IMR-90 (cell line): ENCODE measurements around the gene IFNLR1. TPM values are rescaled to one million over a fixed set of nuclear protein-coding genes. Genes with fewer than 3 reads are reported as not detected.

ENCODE experiments used
- ATAC-seq: fragments of 200-7000 bp; cut with Tn5 transposase; 2 replicates; pipeline ENCODE4 v1.9.1; 2020; ENCODE audit warnings: low read depth, mild to moderate bottlenecking, moderate library complexity
- BruUV-seq: library from RNA; stranded (reverse); fragments of 400-500 nt; replicated peaks from 2 replicates; lab custom pipeline; 2021; lab: Mats Ljungman, UMichigan
- CTCF ChIA-PET: fragments of 300-600 bp; formaldehyde crosslinking; extraction: SDS; loops from one replicate; lab custom pipeline; 2021; ENCODE audit warnings: antibody characterized with exemption; lab: Yijun Ruan, JAX
- POLR2A ChIA-PET: fragments of 300-600 bp; sonication (Branson Sonifier 250); formaldehyde crosslinking; loops from one replicate; lab custom pipeline; 2022; ENCODE audit warnings: antibody characterized with exemption; ENCODE audit not compliant: unreplicated experiment; lab: Charles Lee
- DNase-seq: peaks from one replicate; pipeline ENCODE4 v3.0.0; 2013
- H2AFZ ChIP-seq: replicated peaks from 2 replicates; pipeline ENCODE3; 2013; ENCODE audit warnings: low read length, mild to moderate bottlenecking; ENCODE audit not compliant: poor library complexity
- H2AK5ac ChIP-seq: 2 replicates; pipeline ENCODE4 v1.6.1; 2013; ENCODE audit warnings: low read depth, low read length, inconsistent platforms
- H2AK9ac ChIP-seq: replicated peaks from 2 replicates; pipeline ENCODE3; 2013; ENCODE audit warnings: mild to moderate bottlenecking, low read depth, low read length, moderate library complexity; ENCODE audit not compliant: poor library complexity
- H2BK120ac ChIP-seq: 2 replicates; pipeline ENCODE4 v1.6.1; 2013; ENCODE audit warnings: low read depth, low read length, inconsistent platforms
- H2BK15ac ChIP-seq: 3 replicates; pipeline ENCODE4 v1.6.1; 2013; ENCODE audit warnings: low read depth, low read length, inconsistent platforms
- H2BK20ac ChIP-seq: 2 replicates; pipeline ENCODE4 v1.6.1; 2013; ENCODE audit warnings: low read depth, mild to moderate bottlenecking, inconsistent platforms, low read length, moderate library complexity
- H2BK5ac ChIP-seq: 2 replicates; pipeline ENCODE4 v1.6.1; 2013; ENCODE audit warnings: mild to moderate bottlenecking, low read depth, low read length, inconsistent platforms; ENCODE audit not compliant: poor library complexity, severe bottlenecking
- H3K14ac ChIP-seq: replicated peaks from 2 replicates; pipeline ENCODE4 v1.6.1; 2013; ENCODE audit warnings: low read depth, low read length, inconsistent platforms
- H3K18ac ChIP-seq: 2 replicates; pipeline ENCODE4 v1.6.1; 2013; ENCODE audit warnings: low read depth, low read length, control low read depth
- H3K23ac ChIP-seq: 2 replicates; pipeline ENCODE4 v1.6.1; 2013; ENCODE audit warnings: low read depth, low read length, inconsistent platforms
- H3K27ac ChIP-seq: 2 replicates; pipeline ENCODE4 v1.5.1; 2013; ENCODE audit warnings: mild to moderate bottlenecking, control low read depth, low read length; ENCODE audit not compliant: insufficient read depth
- H3K27me3 ChIP-seq: 2 replicates; pipeline ENCODE4 v1.6.1; 2013; ENCODE audit warnings: low read length; ENCODE audit not compliant: control insufficient read depth, insufficient read depth
- H3K36me3 ChIP-seq: 2 replicates; pipeline ENCODE4 v1.6.1; 2013; ENCODE audit warnings: low read length, mixed read lengths; ENCODE audit not compliant: control insufficient read depth, insufficient read depth
- H3K4ac ChIP-seq: 2 replicates; pipeline ENCODE4 v1.6.1; 2013; ENCODE audit warnings: low read depth, low read length, inconsistent platforms
- H3K4me1 ChIP-seq: 2 replicates; pipeline ENCODE4 v1.6.1; 2013; ENCODE audit warnings: low read length, mixed read lengths; ENCODE audit not compliant: control insufficient read depth, insufficient read depth
- H3K4me2 ChIP-seq: 2 replicates; pipeline ENCODE4 v1.6.1; 2013; ENCODE audit warnings: low read depth, mild to moderate bottlenecking, control low read depth, low read length, moderate library complexity
- H3K4me3 ChIP-seq: 2 replicates; pipeline ENCODE4 v1.5.1; 2013; ENCODE audit warnings: low read depth, mild to moderate bottlenecking, control low read depth, low read length, moderate library complexity; ENCODE audit not compliant: insufficient read depth
- H3K56ac ChIP-seq: 2 replicates; pipeline ENCODE4 v1.6.1; 2013; ENCODE audit warnings: low read length, inconsistent platforms; ENCODE audit not compliant: insufficient read depth; ENCODE audit errors: extremely low read depth
- H3K79me1 ChIP-seq, 2 experiments: 2 replicates each; pipeline ENCODE4 v1.6.1; 2013; ENCODE audit warnings: low read length in 2 of 2, inconsistent platforms in 1 of 2, low read depth in 1 of 2
- H3K9ac ChIP-seq: 2 replicates; pipeline ENCODE4 v1.6.1; 2013; ENCODE audit warnings: low read depth, low read length, control low read depth
- H3K9me1 ChIP-seq: 2 replicates; pipeline ENCODE4 v1.6.1; 2013; ENCODE audit warnings: low read length, inconsistent platforms; ENCODE audit not compliant: insufficient read depth
- H3K9me3 ChIP-seq: 2 replicates; pipeline ENCODE4 v1.6.1; 2013; ENCODE audit warnings: low read length; ENCODE audit not compliant: control insufficient read depth, insufficient read depth
- H4K20me1 ChIP-seq: 2 replicates; pipeline ENCODE4 v1.6.1; 2013; ENCODE audit warnings: low read length, inconsistent platforms; ENCODE audit not compliant: insufficient read depth
- H4K5ac ChIP-seq: 2 replicates; pipeline ENCODE4 v1.6.1; 2013; ENCODE audit warnings: mild to moderate bottlenecking, low read depth, low read length, control low read depth
- H4K8ac ChIP-seq, 2 experiments: 2 replicates each; pipeline ENCODE4 v1.6.1; 2013; ENCODE audit warnings: low read depth in 2 of 2, low read length in 2 of 2, control low read depth in 1 of 2, inconsistent platforms in 1 of 2
- H4K91ac ChIP-seq: 2 replicates; pipeline ENCODE4 v1.6.1; 2013; ENCODE audit warnings: low read depth, low read length, inconsistent platforms; ENCODE audit not compliant: insufficient read depth
- CEBPB ChIP-seq: IDR thresholded peaks from 2 replicates; pipeline ENCODE4 v1.6.1; 2012; ENCODE audit warnings: low read depth, low read length, improper control_type of control experiment
- CHD1 ChIP-seq: IDR thresholded peaks from 2 replicates; pipeline ENCODE4 v1.6.1; 2012; ENCODE audit warnings: low read depth, low read length, improper control_type of control experiment
- FOS ChIP-seq: fragments of 150-350 bp; IDR thresholded peaks from 2 replicates; pipeline ENCODE4 v1.6.1; 2016; ENCODE audit warnings: low read depth, low read length
- MAFK ChIP-seq: IDR thresholded peaks from 2 replicates; pipeline ENCODE4 v1.6.1; 2012; ENCODE audit warnings: low read depth, low read length, improper control_type of control experiment
- MAZ ChIP-seq: IDR thresholded peaks from 2 replicates; pipeline ENCODE4 v1.6.1; 2012; ENCODE audit warnings: low read depth, mild to moderate bottlenecking, low read length, improper control_type of control experiment, moderate library complexity, borderline replicate concordance
- MXI1 ChIP-seq: IDR thresholded peaks from 2 replicates; pipeline ENCODE4 v1.6.1; 2012; ENCODE audit warnings: low read depth, mild to moderate bottlenecking, low read length, moderate library complexity, borderline replicate concordance
- NFE2L2 ChIP-seq: fragments of 150-350 bp; IDR thresholded peaks from 2 replicates; pipeline ENCODE4 v1.6.1; 2016; ENCODE audit warnings: low read depth, mild to moderate bottlenecking, low read length
- POLR2A ChIP-seq: IDR thresholded peaks from 2 replicates; pipeline ENCODE4 v1.6.1; 2012; ENCODE audit warnings: mild to moderate bottlenecking, low read depth, low read length
- RCOR1 ChIP-seq: IDR thresholded peaks from 2 replicates; pipeline ENCODE4 v1.6.1; 2012; ENCODE audit warnings: mild to moderate bottlenecking, low read length, improper control_type of control experiment; ENCODE audit not compliant: insufficient replicate concordance
- RFX5 ChIP-seq: IDR thresholded peaks from 2 replicates; pipeline ENCODE4 v1.8.0; 2012; ENCODE audit warnings: low read depth, mild to moderate bottlenecking, low read length, moderate library complexity
- SMC3 ChIP-seq: fragments of 150-350 bp; IDR thresholded peaks from 2 replicates; pipeline ENCODE4 v1.6.1; 2016; ENCODE audit warnings: low read depth, mild to moderate bottlenecking, antibody characterized with exemption, low read length, moderate library complexity
- WGBS, 2 experiments: methylation state at CpG; one replicate each; pipeline versions ENCODE4 v1.1.5 to v1.1.7; 2013; ENCODE audit warnings: missing lambda C conversion rate in 2 of 2; ENCODE audit not compliant: insufficient read length in 1 of 2; ENCODE audit errors: extremely low coverage in 2 of 2; 5-methylcytosine and 5-hydroxymethylcytosine counted together
- dilution Hi-C: fragments of 300-500 bp; cut with HindIII; formaldehyde crosslinking; loops from one replicate; pipeline ENCODE4 v1.14.3; 2018; ENCODE audit warnings: low sequenced_read_pairs; ENCODE audit not compliant: unreplicated experiment
- in situ Hi-C: fragments of 300-500 bp; cut with MboI; formaldehyde crosslinking; loops from 3 replicates; pipeline ENCODE4 v1.14.3; 2019; ENCODE audit warnings: low sequenced_read_pairs, inconsistent platforms, mixed read lengths
- intact Hi-C: fragments of 100-400 bp; cut with micrococcal nuclease; formaldehyde crosslinking; loops from 2 replicates; pipeline ENCODE4 v1.10.0; 2022
- polyA plus RNA-seq, 3 experiments: library from polyadenylated mRNA; depleted of rRNA; stranded (reverse); fragments of >200 nt; gene quantifications; 2 replicates each; pipeline ENCODE4 v1.2.3, GENCODE V29; 2012; ENCODE audit warnings: low replicate concordance in 1 of 3
- total RNA-seq: library from RNA; depleted of rRNA; stranded (reverse); fragments of >200 nt; gene quantifications from 2 replicates; pipeline ENCODE4 v1.2.3, GENCODE V29; 2012
- TF ChIP-seq, protein P1 (sequence below): fragments of 150-350 bp; IDR thresholded peaks from 2 replicates; pipeline ENCODE4 v1.6.1; 2016; ENCODE audit warnings: low read depth, mild to moderate bottlenecking, low read length, moderate library complexity, borderline replicate concordance
- TF ChIP-seq, protein P2 (sequence below): conservative IDR thresholded peaks from 2 replicates; pipeline ENCODE4 v1.5.1; 2012; ENCODE audit warnings: mild to moderate bottlenecking, low read depth, low read length, improper control_type of control experiment

The IFNLR1 gene
- total and polyA plus RNA-seq, 2 of the 4 experiments (the other 2 are of a cell fraction), result not detected

GRCh38 chr1:24169286-24169685 is 17.8 kb downstream of the IFNLR1 start:
- no peak overlapping the region for H3K27ac ChIP-seq
- dilution Hi-C loops, result no loop called here
- BruUV-seq, result no TSS peak

More at GRCh38 chr1:24169286-24169685, 17.8 kb downstream of the IFNLR1 start:
- H2BK120ac ChIP-seq, result no peak overlapping the region
- H3K27me3 ChIP-seq, result peaks cover 45% of the 10 kb centered on the region
- no peaks in the 10 kb centered on the region for H3K4me1 ChIP-seq
- H3K4me2 ChIP-seq, result no peak overlapping the region
- 0 out of 2 replicates have a peak, but pooled peaks cover 2% of the 10 kb centered on the region for H3K9me3 ChIP-seq
- in situ Hi-C loops, result no loop called here
- WGBS, 2 experiments, result no CpG with 5 or more reads among the region's 12 CpGs
- no peak for DNase-seq
- no peak overlapping the region for H2BK20ac ChIP-seq
- H2AK9ac ChIP-seq, result no peak overlapping the region
- no peaks in the 10 kb centered on the region for H4K20me1 ChIP-seq
- no peak overlapping the region for H4K5ac ChIP-seq
- no peak overlapping the region for H4K8ac ChIP-seq
- POLR2A ChIA-PET, result no interaction called here
- TF ChIP-seq NFE2L2 (no peak), FOS (no peak), MXI1 (no peak), CHD1 (no peak), SMC3 (no peak), RFX5 (no peak), POLR2A (no peak), RCOR1 (no peak), CEBPB (no peak), MAZ (no peak), MAFK (no peak)
- TF ChIP-seq, protein P1, sequence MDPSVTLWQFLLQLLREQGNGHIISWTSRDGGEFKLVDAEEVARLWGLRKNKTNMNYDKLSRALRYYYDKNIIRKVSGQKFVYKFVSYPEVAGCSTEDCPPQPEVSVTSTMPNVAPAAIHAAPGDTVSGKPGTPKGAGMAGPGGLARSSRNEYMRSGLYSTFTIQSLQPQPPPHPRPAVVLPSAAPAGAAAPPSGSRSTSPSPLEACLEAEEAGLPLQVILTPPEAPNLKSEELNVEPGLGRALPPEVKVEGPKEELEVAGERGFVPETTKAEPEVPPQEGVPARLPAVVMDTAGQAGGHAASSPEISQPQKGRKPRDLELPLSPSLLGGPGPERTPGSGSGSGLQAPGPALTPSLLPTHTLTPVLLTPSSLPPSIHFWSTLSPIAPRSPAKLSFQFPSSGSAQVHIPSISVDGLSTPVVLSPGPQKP, result no peak
- TF ChIP-seq, protein P2, sequence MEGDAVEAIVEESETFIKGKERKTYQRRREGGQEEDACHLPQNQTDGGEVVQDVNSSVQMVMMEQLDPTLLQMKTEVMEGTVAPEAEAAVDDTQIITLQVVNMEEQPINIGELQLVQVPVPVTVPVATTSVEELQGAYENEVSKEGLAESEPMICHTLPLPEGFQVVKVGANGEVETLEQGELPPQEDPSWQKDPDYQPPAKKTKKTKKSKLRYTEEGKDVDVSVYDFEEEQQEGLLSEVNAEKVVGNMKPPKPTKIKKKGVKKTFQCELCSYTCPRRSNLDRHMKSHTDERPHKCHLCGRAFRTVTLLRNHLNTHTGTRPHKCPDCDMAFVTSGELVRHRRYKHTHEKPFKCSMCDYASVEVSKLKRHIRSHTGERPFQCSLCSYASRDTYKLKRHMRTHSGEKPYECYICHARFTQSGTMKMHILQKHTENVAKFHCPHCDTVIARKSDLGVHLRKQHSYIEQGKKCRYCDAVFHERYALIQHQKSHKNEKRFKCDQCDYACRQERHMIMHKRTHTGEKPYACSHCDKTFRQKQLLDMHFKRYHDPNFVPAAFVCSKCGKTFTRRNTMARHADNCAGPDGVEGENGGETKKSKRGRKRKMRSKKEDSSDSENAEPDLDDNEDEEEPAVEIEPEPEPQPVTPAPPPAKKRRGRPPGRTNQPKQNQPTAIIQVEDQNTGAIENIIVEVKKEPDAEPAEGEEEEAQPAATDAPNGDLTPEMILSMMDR, result no peak
- no peak overlapping the region for H2BK15ac ChIP-seq
- intact Hi-C loops, result no loop called here
- no peaks in the 10 kb centered on the region for H3K79me1 ChIP-seq
- H2AFZ ChIP-seq, result no peak overlapping the region
- no peak overlapping the region for H2BK5ac ChIP-seq
- CTCF ChIA-PET, result no interaction called here
- no peak overlapping the region for H3K23ac ChIP-seq
- ATAC-seq, result no peak
- H3K14ac ChIP-seq, result no peak overlapping the region
- H3K4ac ChIP-seq, result no peak overlapping the region
- H2AK5ac ChIP-seq, result no peak overlapping the region
- H3K56ac ChIP-seq, result no peak overlapping the region
- H3K36me3 ChIP-seq, result no peaks in the 10 kb centered on the region
- no peak overlapping the region for H3K4me3 ChIP-seq
- no peak overlapping the region for H3K9ac ChIP-seq
- no peak overlapping the region for H3K18ac ChIP-seq
- H3K9me1 ChIP-seq, result no peaks in the 10 kb centered on the region; the same call in 1 of the 2 replicates
- no peak overlapping the region for H4K91ac ChIP-seq
